Stimulated activated CD4-positive, alpha-beta T cell treated with anti-CD3 and anti-CD28 coated beads, Interleukin-1b, Interleukin-23, amount 100 ng/mL, for 4 hours (primary cell): ENCODE measurements around the gene MADCAM1.
"Not testable (repeated sequence)": the region's sequence is repeated elsewhere in the genome, so short reads cannot be mapped to it uniquely, and the experiment has no call there.

Experiments used
- DNase-seq, 2 donors: peaks; one replicate each; pipeline ENCODE4 v3.0.0-alpha.2; 2020; ENCODE audit warnings: low read depth in 2 of 2

The MADCAM1 gene

GRCh38 chr19:465056-465816 lies 31.1 kb upstream of the MADCAM1 start:
- DNase-seq = no peak

GRCh38 chr19:467554-467953 lies 28.7 kb upstream of the MADCAM1 start:
- DNase-seq = no peak

GRCh38 chr19:468587-469256 lies 27.6 kb upstream of the MADCAM1 start:
- DNase-seq = no peak

GRCh38 chr19:469833-470232 lies 26.5 kb upstream of the MADCAM1 start:
- no peak for DNase-seq

GRCh38 chr19:470701-471100 lies 25.6 kb upstream of the MADCAM1 start:
- DNase-seq = no peak

- DNase-seq = no peak
Measured at GRCh38 chr19:472005-472858, 24.1 kb upstream of the MADCAM1 start.

- no peak for DNase-seq
Measured at GRCh38 chr19:474126-475078, 21.9 kb upstream of the MADCAM1 start.

- no peak for DNase-seq
Measured at GRCh38 chr19:475360-475759, 20.9 kb upstream of the MADCAM1 start.

- DNase-seq = no peak
Measured at GRCh38 chr19:478236-478903, 17.9 kb upstream of the MADCAM1 start.

GRCh38 chr19:478976-479375 lies 17.3 kb upstream of the MADCAM1 start:
- no peak for DNase-seq

- peak; percentile 25 to 31 for DNase-seq
Measured at GRCh38 chr19:480016-480855, 16.1 kb upstream of the MADCAM1 start.

- not testable (repeated sequence) for DNase-seq
Measured at GRCh38 chr19:481100-481499, 15.2 kb upstream of the MADCAM1 start.

GRCh38 chr19:482186-483041 lies 13.9 kb upstream of the MADCAM1 start:
- no peak for DNase-seq

GRCh38 chr19:483332-484072 lies 12.8 kb upstream of the MADCAM1 start:
- DNase-seq = no peak

GRCh38 chr19:484494-484893 lies 11.8 kb upstream of the MADCAM1 start:
- DNase-seq = no peak

- DNase-seq = no peak
Measured at GRCh38 chr19:485077-485476, 11.2 kb upstream of the MADCAM1 start.

- no peak for DNase-seq
Measured at GRCh38 chr19:485583-486236, 10.6 kb upstream of the MADCAM1 start.
